Fibroblast of pulmonary artery (primary cell): ENCODE data around the gene SLC35F1.
A peak's percentile ranks its signal among the peaks of the same experiment; 100 is the strongest.

Experiments used
- DNase-seq: peaks from one replicate; pipeline ENCODE4 v3.0.0-alpha.2; 2010; ENCODE audit warnings: low read depth
- H3K4me3 ChIP-seq: replicated peaks from 2 replicates; pipeline ENCODE4 v1.5.1; 2011; ENCODE audit warnings: low read depth, mild to moderate bottlenecking, control low read depth, low read length, moderate library complexity
- CTCF ChIP-seq: IDR thresholded peaks from 2 replicates; pipeline ENCODE4 v1.5.1; 2011; ENCODE audit warnings: mild to moderate bottlenecking, control low read depth, low read length, inconsistent platforms; ENCODE audit errors: missing control alignments

Gene SLC35F1

GRCh38 chr6:118186672-118187567, 279.9 kb downstream of the SLC35F1 start:
- no peak for TF ChIP-seq CTCF
- DNase-seq: peak; percentile 6
- H3K4me3 ChIP-seq: no peak overlapping the region

GRCh38 chr6:118187568-118188164, 280.6 kb downstream of the SLC35F1 start:
- TF ChIP-seq CTCF: no peak
- peak; percentile 78 for DNase-seq
- H3K4me3 ChIP-seq: no peak overlapping the region

GRCh38 chr6:118188561-118188960, 281.5 kb downstream of the SLC35F1 start:
- TF ChIP-seq CTCF: no peak
- H3K4me3 ChIP-seq: no peak overlapping the region
- no peak for DNase-seq

GRCh38 chr6:118197539-118197938, 290.5 kb downstream of the SLC35F1 start:
- no peak overlapping the region for H3K4me3 ChIP-seq
- TF ChIP-seq CTCF: no peak
- DNase-seq: no peak

DNA sequence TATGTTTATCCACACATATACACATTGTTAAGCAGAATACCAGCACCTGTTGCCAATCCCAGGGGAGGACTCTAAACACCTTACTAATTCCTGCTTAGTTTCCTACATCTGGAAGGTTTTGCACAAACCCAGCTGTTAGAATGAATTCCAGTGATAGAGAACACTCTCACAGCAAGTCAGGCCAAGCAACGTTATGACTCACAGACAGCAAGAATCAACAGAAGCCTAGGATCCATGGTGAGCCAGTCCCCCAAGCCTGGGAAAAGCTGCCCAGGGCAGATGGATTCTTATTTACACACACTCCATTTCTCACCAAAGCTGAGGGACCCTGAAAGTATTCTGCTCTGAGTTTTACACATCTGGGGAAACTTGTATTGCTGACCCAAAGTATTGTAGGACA, 291.7 kb downstream of the SLC35F1 start:
- TF ChIP-seq CTCF: no peak
- no peak overlapping the region for H3K4me3 ChIP-seq
- peak; percentile 6 for DNase-seq

- H3K4me3 ChIP-seq: no peak overlapping the region
- no peak for TF ChIP-seq CTCF
- DNase-seq: no peak
These were observed 293.1 kb downstream of the SLC35F1 start for GRCh38 chr6:118200160-118200559.
